HCT116 (cell line): Measurements from ENCODE around the gene AFDN. TPM values are rescaled to one million over a fixed set of nuclear protein-coding genes. Genes with fewer than 3 reads are reported as not detected.

Experiments used
- ATAC-seq: fragments of 200-7000 bp; cut with Tn5 transposase; 2 replicates; pipeline ENCODE4 v1.9.1; 2020; ENCODE audit warnings: mild to moderate bottlenecking, moderate library complexity
- BruUV-seq: library from RNA; stranded (reverse); fragments of 400-500 nt; replicated peaks from 2 replicates; lab custom pipeline; 2021; lab: Mats Ljungman, UMichigan
- CTCF ChIA-PET: fragments of 300-600 bp; sonication (Branson Sonifier 250); formaldehyde crosslinking; loops from one replicate; lab custom pipeline; 2021; ENCODE audit warnings: antibody characterized with exemption; lab: Charles Lee
- POLR2A ChIA-PET: fragments of 300-600, 350-600 bp; sonication (Branson Sonifier 250); formaldehyde crosslinking; loops from one replicate; lab custom pipeline; 2021; ENCODE audit warnings: antibody characterized with exemption; lab: Charles Lee
- RAD21 ChIA-PET, 2 experiments: fragments of 300-600 bp; sonication (Branson Sonifier 250); formaldehyde crosslinking; loops; one replicate each; lab custom pipeline; 2023; ENCODE audit warnings: low total read pairs in 2 of 2; ENCODE audit not compliant: uncharacterized antibody in 2 of 2, unreplicated experiment in 2 of 2, low non-redundant PET in 1 of 2; lab: Charles Lee
- DNase-seq: peaks from one replicate; pipeline ENCODE4 v3.0.0-alpha.2; 2010; ENCODE audit warnings: low read depth, low spot score
- H2AFZ ChIP-seq: fragments of 200-600 bp; shearing (Covaris generic), sonication (generic); 2 replicates; pipeline ENCODE4 v1.6.1; 2017; ENCODE audit warnings: low read depth, mixed run types, mixed read lengths, antibody characterized with exemption, low read length; ENCODE audit not compliant: poor library complexity, severe bottlenecking
- H3K27ac ChIP-seq: 2 replicates; pipeline ENCODE4 v1.5.1; 2012; ENCODE audit warnings: low read depth, low read length
- H3K27me3 ChIP-seq: fragments of 200-600 bp; sonication (generic); 2 replicates; pipeline ENCODE4 v1.6.1; 2016; ENCODE audit warnings: mixed run types, low read length, mixed read lengths; ENCODE audit not compliant: insufficient read depth
- H3K36me3 ChIP-seq, 2 experiments: fragments of 200-500 bp in 1 of 2; fragments of 200-600 bp in 1 of 2; sonication (Bioruptor generic) in 1 of 2; sonication (generic) in 1 of 2; 2 replicates each; pipeline versions ENCODE4 v1.5.1 to v1.6.1; 2014 to 2016; ENCODE audit warnings: low read length in 2 of 2, inconsistent platforms in 1 of 2, mixed read lengths in 1 of 2, mixed run types in 1 of 2; ENCODE audit not compliant: insufficient read depth in 2 of 2, control insufficient read depth in 1 of 2
- H3K4me1 ChIP-seq, 2 experiments: fragments of 200-600 bp in 1 of 2; sonication (generic) in 1 of 2; 2 replicates each; pipeline versions ENCODE4 v1.5.1 to v1.6.1; 2012 to 2017; ENCODE audit warnings: low read length in 2 of 2, inconsistent platforms in 1 of 2, mild to moderate bottlenecking in 1 of 2, mixed read lengths in 1 of 2, mixed run types in 1 of 2, moderate library complexity in 1 of 2; ENCODE audit not compliant: insufficient read depth in 2 of 2, control insufficient read depth in 1 of 2
- H3K4me2 ChIP-seq: fragments of 200-600 bp; sonication (generic); 2 replicates; pipeline ENCODE4 v1.6.1; 2017; ENCODE audit warnings: mixed run types, low read length, mixed read lengths
- H3K4me3 ChIP-seq, 2 experiments: fragments of 200-600 bp in 1 of 2; sonication (generic) in 1 of 2; replicated peaks in 1 of 2; 2 replicates each; pipeline ENCODE4 v1.5.1; 2011 to 2016; ENCODE audit warnings: low read length in 2 of 2, control low read depth in 1 of 2, low read depth in 1 of 2, mild to moderate bottlenecking in 1 of 2, mixed read lengths in 1 of 2, mixed run types in 1 of 2
- H3K79me2 ChIP-seq: fragments of 200-600 bp; sonication (generic); 2 replicates; pipeline ENCODE4 v1.6.1; 2017; ENCODE audit warnings: mild to moderate bottlenecking, mixed run types, low read length, moderate library complexity, mixed read lengths; ENCODE audit not compliant: insufficient read depth
- H3K9ac ChIP-seq: fragments of 200-600 bp; sonication (generic); 2 replicates; pipeline ENCODE4 v1.6.1; 2016; ENCODE audit warnings: low read length, mixed read lengths
- H3K9me2 ChIP-seq: fragments of 200-600 bp; sonication (generic), shearing (Covaris generic); 2 replicates; pipeline ENCODE4 v1.6.1; 2017; ENCODE audit warnings: mixed run types, mild to moderate bottlenecking, moderate library complexity; ENCODE audit not compliant: insufficient read depth
- H3K9me3 ChIP-seq, 2 experiments: fragments of 200-500 bp in 1 of 2; fragments of 200-600 bp in 1 of 2; sonication (Bioruptor generic) in 1 of 2; sonication (generic) in 1 of 2; 2 replicates each; pipeline ENCODE4 v1.6.1; 2014 to 2017; ENCODE audit warnings: low read length in 2 of 2, mixed read lengths in 2 of 2, inconsistent platforms in 1 of 2, low read depth in 1 of 2, mild to moderate bottlenecking in 1 of 2, mixed run types in 1 of 2, moderate library complexity in 1 of 2; ENCODE audit not compliant: control insufficient read depth in 1 of 2, insufficient read depth in 1 of 2
- H4K20me1 ChIP-seq: fragments of 200-600 bp; sonication (generic), shearing (Covaris generic); 2 replicates; pipeline ENCODE4 v1.6.1; 2017; ENCODE audit warnings: mixed run types, mild to moderate bottlenecking, moderate library complexity; ENCODE audit not compliant: insufficient read depth
- ATF3 ChIP-seq: IDR thresholded peaks from 2 replicates; pipeline ENCODE4 v1.6.1; 2012
- CBX3 ChIP-seq: IDR thresholded peaks from 2 replicates; pipeline ENCODE4 v1.6.1; 2012; ENCODE audit warnings: low read depth
- CTCF ChIP-seq, 3 experiments: fragments of 200-600 bp in 1 of 3; sonication (generic) in 1 of 3; IDR thresholded peaks in 2 of 3; conservative IDR thresholded peaks in 1 of 3; 2 replicates each; pipeline ENCODE4 v1.5.1; 2012 to 2017; ENCODE audit warnings: low read depth in 2 of 3, low read length in 2 of 3, antibody characterized with exemption in 1 of 3, borderline replicate concordance in 1 of 3, control low read depth in 1 of 3, mild to moderate bottlenecking in 1 of 3, mixed read lengths in 1 of 3, mixed run types in 1 of 3, moderate library complexity in 1 of 3; ENCODE audit not compliant: insufficient read depth in 1 of 3
- EGR1 ChIP-seq: IDR thresholded peaks from 2 replicates; pipeline ENCODE4 v1.6.1; 2012; ENCODE audit warnings: low read depth
- ELF1 ChIP-seq: IDR thresholded peaks from 2 replicates; pipeline ENCODE4 v1.6.1; 2012; ENCODE audit warnings: low read depth, borderline replicate concordance
- EZH2 ChIP-seq: fragments of 200-600 bp; sonication (generic); IDR thresholded peaks from 2 replicates; pipeline ENCODE4 v1.6.1; 2017; ENCODE audit warnings: antibody characterized with exemption, mixed run types
- EZH2phosphoT487 ChIP-seq: fragments of 200-600 bp; IDR thresholded peaks from 2 replicates; pipeline ENCODE4 v1.6.1; 2018; ENCODE audit warnings: antibody characterized with exemption, borderline replicate concordance
- FOSL1 ChIP-seq: IDR thresholded peaks from 2 replicates; pipeline ENCODE4 v1.6.1; 2012; ENCODE audit warnings: low read depth
- JUND ChIP-seq: IDR thresholded peaks from 2 replicates; pipeline ENCODE4 v1.6.1; 2012
- MAX ChIP-seq: IDR thresholded peaks from 2 replicates; pipeline ENCODE4 v1.6.1; 2012
- POLR2A ChIP-seq: IDR thresholded peaks from 2 replicates; pipeline ENCODE4 v1.7.0; 2011; ENCODE audit warnings: borderline replicate concordance; ENCODE audit not compliant: insufficient read depth, insufficient read length; ENCODE audit errors: extremely low read depth
- POLR2AphosphoS5 ChIP-seq: IDR thresholded peaks from 2 replicates; pipeline ENCODE4 v1.6.1; 2011; ENCODE audit warnings: mild to moderate bottlenecking, low read depth, low read length, moderate library complexity
- REST ChIP-seq: IDR thresholded peaks from 2 replicates; pipeline ENCODE4 v1.6.1; 2012; ENCODE audit warnings: low read depth
- SIN3A ChIP-seq: IDR thresholded peaks from 2 replicates; pipeline ENCODE4 v1.6.1; 2012; ENCODE audit warnings: low read depth
- SP1 ChIP-seq: IDR thresholded peaks from 2 replicates; pipeline ENCODE4 v1.6.1; 2012; ENCODE audit warnings: low read depth
- SRF ChIP-seq: IDR thresholded peaks from 2 replicates; pipeline ENCODE4 v1.6.1; 2012; ENCODE audit warnings: low read depth
- TCF7L2 ChIP-seq: IDR thresholded peaks from 2 replicates; pipeline ENCODE4 v1.7.0; 2011; ENCODE audit warnings: borderline replicate concordance, inconsistent platforms; ENCODE audit not compliant: insufficient read depth, insufficient read length; ENCODE audit errors: extremely low read depth
- YY1 ChIP-seq: IDR thresholded peaks from 2 replicates; pipeline ENCODE4 v1.6.1; 2011; ENCODE audit warnings: low read length, low read depth, moderate library complexity, mild to moderate bottlenecking; ENCODE audit not compliant: insufficient replicate concordance; ENCODE audit errors: extremely low read depth
- ZFX ChIP-seq: fragments of 450-650 bp; IDR thresholded peaks from 2 replicates; pipeline ENCODE4 v1.6.1; 2017
- ZNF274 ChIP-seq: fragments of 200-500 bp; sonication (Bioruptor generic); IDR thresholded peaks from 2 replicates; pipeline ENCODE4 v1.6.1; 2014; ENCODE audit warnings: mild to moderate bottlenecking, low read depth, low read length, inconsistent platforms
- intact Hi-C: fragments of 100-400 bp; cut with micrococcal nuclease; formaldehyde crosslinking; loops from 2 replicates; pipeline ENCODE4 v1.10.0; 2022
- total RNA-seq: library from RNA; stranded (reverse); gene quantifications from one replicate; pipeline ENCODE4 v1.2.1, GENCODE V29; 2021; ENCODE audit not compliant: unreplicated experiment

The AFDN gene
- total RNA-seq, 1 experiment from 2014 or later, result 59.4 TPM

GRCh38 chr6:167791780-167792478, 34.8 kb upstream of the AFDN start:
- H3K27ac ChIP-seq, result no peak overlapping the region
- H3K27me3 ChIP-seq, result 0 out of 2 replicates have a peak, but pooled peaks cover 4% of the 10 kb centered on the region
- H3K79me2 ChIP-seq, result no peaks in the 10 kb centered on the region
- intact Hi-C loops, result no loop called here
- no peaks in the 10 kb centered on the region for H3K9me3 ChIP-seq
- ChIA-PET POLR2A (no interaction called here), RAD21 (no interaction called here), CTCF (no interaction called here)
- no peak overlapping the region for H3K4me2 ChIP-seq
- no peak for DNase-seq
- H2AFZ ChIP-seq, result no peak overlapping the region
- no peaks in the 10 kb centered on the region for H3K9me2 ChIP-seq
- no peaks in the 10 kb centered on the region for H3K4me1 ChIP-seq
- no peak overlapping the region for H3K9ac ChIP-seq
- no peaks in the 10 kb centered on the region for H4K20me1 ChIP-seq
- no TSS peak for BruUV-seq
- no peak for ATAC-seq
- TF ChIP-seq ELF1, result no peak
- TF ChIP-seq MAX, result no peak
- TF ChIP-seq SRF, result no peak
- TF ChIP-seq EGR1, result no peak
- no peak for TF ChIP-seq EZH2phosphoT487
- TF ChIP-seq ZFX, result no peak
- no peak for TF ChIP-seq TCF7L2
- no peak for TF ChIP-seq CBX3
- no peak for TF ChIP-seq YY1
- TF ChIP-seq POLR2A, result no peak
- no peak for TF ChIP-seq ZNF274
- no peak for TF ChIP-seq SIN3A
- no peak for TF ChIP-seq JUND
- no peak for TF ChIP-seq FOSL1
- no peak for TF ChIP-seq REST
- no peak for TF ChIP-seq CTCF (IDR thresholded peaks at IDR 0.05 in 2 of 3, conservative IDR thresholded peaks at IDR 0.05 in 1 of 3; ENCODE audit: borderline replicate concordance in 1 of 3, insufficient read depth in 1 of 3, low read depth in 2 of 3, low read length in 2 of 3)
- TF ChIP-seq SP1, result no peak
- no peak for TF ChIP-seq POLR2AphosphoS5
- TF ChIP-seq ATF3, result no peak
- no peak for TF ChIP-seq EZH2
- H3K4me3 ChIP-seq, result no peak overlapping the region
- no peaks in the 10 kb centered on the region for H3K36me3 ChIP-seq
